HG02884 (cell line): ENCODE measurements around the gene LAMC3.

Experiments
- ATAC-seq: cut with Tn5 transposase; IDR thresholded peaks from one replicate; pipeline ENCODE4 v1.9.1; 2021; ENCODE audit warnings: mild to moderate bottlenecking, moderate library complexity; ENCODE audit not compliant: unreplicated experiment

The LAMC3 gene

DNA sequence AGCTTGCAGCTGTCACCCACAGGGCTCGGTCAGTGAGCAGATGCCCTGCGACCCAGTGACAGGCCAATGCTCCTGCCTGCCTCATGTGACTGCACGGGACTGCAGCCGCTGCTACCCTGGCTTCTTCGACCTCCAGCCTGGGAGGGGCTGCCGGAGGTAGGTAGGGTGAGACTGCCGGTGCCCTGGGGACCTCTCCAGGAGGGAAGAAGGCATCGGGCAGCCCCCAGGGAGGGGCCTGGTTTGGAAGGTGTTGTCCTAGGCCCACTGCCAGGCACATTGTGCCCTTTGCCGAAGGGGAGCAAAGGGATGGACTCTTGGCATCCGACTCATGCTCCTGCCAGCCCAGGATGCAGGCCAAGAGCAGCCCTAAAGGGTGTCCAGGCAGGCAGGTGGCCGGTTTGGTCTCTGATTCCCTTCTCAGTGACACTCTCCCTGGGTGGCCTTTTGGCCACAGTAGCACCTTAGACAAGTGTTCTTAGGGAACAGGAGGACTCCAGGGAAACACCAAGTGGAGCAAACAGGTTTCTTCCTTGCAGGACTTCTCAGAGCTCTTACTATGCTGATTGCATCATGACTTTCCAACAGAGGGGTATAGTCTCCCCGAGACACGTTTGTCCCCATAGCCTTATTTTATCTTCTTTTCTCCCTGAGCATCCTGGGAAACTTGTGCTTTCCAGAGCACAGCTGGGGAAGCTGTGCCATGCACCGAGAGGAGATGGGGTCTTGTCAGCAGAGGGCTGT lies 59.3 kb downstream of the LAMC3 start:
- ATAC-seq, result no peak

DNA sequence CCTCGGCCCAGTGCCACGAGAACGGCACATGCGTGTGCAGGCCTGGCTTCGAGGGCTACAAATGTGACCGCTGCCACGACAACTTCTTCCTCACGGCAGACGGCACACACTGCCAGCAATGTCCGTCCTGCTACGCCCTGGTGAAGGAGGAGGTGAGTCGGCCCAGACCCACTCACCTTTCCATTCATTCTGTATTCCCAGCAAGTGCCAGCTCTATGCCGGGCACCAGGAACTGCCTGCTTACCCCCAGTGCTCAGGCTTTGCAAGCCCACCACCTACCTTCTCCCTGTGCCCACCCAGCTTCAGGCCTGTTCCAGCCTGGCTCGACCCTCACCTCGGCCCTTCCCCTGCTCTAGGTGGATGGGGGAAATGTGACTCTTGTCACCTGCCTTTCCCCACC lies 60.7 kb downstream of the LAMC3 start:
- ATAC-seq, result no peak

DNA sequence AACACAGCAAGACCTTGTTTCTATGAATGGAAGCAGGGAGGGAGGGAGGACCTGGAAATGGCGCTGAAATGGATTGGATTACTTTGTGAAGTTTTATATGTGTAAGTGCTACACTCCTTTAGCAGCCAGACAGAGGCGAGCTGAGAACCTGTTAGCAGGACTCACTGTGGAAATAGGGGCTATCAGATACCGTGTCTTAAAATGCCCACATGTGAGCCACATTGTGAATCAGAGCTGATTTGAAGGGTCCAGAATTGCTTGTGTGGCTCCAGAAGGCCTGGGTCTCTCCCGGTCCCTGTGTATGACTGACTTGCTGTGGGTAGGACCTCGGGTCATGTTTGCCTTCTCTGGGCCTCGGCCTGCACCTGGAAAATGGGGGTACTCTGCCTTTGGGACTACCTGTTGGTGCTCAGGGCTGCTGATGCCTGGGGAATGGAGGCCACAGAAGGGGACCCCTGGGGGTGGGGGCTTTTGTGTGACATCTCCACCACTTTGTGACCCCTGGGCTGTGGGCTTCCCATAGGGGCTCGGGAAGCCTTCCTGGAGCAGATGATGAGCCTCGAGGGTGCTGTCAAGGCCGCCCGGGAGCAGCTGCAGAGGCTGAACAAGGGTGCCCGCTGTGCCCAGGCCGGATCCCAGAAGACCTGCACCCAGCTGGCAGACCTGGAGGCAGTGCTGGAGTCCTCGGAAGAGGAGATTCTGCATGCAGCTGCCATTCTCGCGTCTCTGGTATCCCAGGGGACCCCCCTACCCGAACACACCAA lies 63.3 kb downstream of the LAMC3 start:
- no peak for ATAC-seq

DNA sequence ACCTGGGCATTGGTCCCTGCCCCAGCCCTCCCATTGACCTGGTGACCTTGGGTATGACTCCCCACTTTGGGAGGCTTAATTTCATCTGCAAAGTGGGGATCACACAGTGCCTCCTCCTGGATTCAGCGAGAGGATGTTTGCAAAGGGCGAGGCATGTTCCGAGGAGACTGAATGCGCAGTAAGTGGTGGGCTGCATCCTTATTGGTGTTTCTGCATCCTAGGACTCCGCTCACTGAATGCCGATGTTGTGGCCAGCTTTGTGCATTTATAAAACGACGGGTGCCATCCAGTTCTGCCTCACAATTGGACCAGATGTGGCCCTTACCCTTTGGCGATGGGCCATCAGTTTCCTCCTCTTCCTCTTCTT lies 63.9 kb downstream of the LAMC3 start:
- ATAC-seq, result no peak

DNA sequence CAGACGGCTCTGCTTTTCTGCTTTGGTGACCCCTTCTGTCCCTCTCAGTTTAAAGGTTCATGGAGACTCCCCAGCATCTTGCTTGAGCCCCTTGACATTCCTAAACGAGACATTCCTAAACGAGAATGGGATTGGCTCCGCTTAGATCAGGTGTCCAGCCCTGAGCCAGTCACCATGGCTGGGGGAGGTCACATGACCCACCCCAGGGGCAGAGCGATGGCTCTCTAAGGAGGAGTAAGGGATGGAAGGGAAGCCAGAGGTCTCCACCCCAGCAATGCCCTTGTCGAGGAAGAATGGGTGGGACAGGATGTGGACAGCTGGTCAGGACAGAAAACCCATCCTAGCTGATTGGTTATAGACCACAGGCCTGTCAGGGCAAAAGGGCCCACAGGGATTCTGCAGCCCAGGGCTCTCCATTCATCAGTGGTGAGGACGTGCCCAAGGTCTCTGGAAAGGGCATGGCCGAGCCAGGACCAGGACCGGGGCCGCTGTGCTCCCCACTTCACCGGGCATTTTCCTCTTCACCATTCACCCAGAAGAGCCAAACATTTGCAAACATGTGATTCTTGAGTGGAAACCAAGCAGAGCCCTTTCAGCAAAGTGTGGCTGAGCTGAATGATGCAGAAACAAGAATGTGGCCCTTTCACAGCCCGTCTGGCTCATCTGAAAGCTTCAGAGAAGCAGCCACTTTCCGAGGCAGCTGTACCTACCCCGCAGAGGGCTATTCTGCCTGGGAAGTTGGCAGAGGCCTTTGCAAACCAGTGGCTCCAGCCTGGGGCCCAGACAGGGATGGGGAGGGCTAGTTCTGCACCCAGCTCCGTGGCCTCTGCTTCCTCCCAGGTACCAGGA lies 67.6 kb downstream of the LAMC3 start:
- no peak for ATAC-seq

DNA sequence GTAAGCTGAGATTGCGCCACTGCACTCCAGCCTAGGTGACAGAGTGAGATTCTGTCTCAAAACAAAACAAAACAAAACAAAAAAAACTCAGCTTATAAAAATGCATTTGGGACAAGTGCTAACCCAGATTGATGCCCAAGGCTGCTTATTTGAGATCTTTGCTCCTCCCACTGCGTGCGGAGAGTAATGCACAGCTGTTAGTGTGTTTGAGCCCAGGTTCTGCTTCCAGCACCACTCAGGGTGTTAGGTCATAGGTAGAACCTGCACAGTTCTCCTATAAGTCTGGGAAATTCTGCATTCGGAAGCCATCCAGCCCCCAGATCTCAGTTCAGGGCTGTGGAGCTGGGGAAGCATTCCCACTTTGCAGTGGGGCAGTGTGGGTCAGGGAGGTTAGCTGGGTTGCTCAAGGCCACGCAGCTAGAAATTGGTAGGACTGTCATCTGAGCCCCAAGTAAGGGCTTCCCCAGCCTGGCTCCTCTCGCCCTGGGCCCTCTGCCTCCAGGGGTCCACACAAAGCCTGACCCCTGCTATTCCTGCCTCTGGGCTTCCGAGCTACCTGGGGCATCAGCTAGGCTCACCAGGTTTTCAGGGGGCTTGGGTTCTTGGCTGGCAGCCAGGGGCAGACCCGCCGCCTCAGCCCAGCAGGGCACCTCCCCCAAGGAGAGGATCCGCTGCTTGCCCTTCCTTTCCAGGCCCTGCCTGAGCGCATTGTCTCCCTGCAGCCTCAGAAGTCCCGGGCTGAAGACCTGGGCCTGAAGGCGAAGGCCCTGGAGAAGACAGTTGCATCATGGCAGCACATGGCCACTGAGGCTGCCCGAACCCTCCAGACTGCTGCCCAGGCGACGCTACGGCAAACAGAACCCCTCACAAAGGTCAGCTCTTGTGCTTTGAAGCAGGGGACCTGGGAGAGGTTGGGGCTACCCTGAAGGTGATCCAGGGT lies 69.7 kb downstream of the LAMC3 start:
- no peak for ATAC-seq

DNA sequence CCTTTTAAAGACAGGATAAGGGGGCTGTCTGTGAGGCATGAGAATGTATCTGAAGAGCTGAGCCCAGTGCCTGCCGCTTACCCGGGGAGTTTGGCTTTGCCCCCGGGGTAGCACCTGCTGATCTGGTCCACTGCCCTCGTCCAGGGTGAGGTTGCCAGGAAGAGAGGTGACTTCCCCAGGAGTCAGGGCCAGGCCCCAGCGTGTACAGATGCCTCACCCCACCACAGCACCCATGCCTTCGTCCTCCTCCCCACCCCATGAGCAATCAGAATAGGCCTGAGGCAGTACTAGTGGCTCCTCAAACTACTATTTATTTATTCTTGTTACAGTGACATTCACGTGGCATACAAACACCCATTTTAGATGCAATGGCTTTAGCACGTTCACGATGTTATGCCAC lies 71.6 kb downstream of the LAMC3 start:
- no peak for ATAC-seq

DNA sequence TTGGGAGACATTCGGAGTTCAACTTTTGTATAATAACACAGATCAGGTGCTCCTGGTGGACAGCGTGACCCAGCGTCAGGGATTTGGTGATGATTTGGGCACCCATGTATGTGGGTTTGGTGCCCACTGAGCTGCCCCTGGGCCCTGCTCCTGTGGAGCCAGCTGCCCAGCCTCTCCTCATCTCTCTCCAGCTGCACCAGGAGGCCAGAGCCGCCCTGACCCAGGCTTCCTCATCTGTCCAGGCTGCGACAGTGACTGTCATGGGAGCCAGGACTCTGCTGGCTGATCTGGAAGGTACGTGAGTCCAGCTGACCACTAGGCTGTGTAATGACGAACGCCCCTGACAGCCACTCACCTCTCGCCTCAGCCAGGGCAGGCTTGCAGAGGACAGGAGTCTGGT lies 72.9 kb downstream of the LAMC3 start:
- no peak for ATAC-seq

DNA sequence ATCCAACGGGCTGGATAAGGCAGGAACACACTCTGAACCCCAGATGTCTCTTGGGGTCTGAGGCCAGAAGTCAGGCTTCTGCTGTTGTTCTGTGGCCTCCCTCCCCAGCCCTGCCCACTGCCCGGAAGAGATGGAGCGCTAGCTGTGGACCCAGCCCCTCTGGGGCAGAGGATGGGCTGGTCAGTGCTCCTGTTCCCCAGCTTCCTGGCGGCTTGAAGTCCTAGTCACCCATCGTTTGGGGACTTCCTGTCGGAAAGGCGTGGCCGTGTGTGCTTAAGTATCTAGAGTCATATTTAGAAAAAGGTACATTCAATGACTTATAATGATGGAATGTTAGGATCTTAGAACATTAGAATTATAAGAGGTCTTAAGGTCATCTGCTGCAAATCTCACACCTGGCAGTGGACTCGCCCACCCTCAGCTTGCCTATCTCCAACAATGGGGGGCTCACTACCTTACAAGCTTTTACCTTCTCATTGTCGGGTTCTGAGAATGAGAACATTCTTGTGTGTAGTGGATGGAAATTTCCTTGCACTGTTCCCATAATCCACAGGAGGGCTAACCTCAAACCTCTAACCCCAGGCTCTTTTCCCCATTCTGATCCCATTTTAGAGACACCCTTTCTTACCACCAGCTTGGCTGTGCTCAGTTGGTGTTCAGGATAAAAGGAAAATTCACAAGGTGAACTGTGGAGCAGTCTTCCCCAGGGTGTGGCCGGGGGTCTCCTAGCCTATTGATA lies 74.0 kb downstream of the LAMC3 start:
- no peak for ATAC-seq

DNA sequence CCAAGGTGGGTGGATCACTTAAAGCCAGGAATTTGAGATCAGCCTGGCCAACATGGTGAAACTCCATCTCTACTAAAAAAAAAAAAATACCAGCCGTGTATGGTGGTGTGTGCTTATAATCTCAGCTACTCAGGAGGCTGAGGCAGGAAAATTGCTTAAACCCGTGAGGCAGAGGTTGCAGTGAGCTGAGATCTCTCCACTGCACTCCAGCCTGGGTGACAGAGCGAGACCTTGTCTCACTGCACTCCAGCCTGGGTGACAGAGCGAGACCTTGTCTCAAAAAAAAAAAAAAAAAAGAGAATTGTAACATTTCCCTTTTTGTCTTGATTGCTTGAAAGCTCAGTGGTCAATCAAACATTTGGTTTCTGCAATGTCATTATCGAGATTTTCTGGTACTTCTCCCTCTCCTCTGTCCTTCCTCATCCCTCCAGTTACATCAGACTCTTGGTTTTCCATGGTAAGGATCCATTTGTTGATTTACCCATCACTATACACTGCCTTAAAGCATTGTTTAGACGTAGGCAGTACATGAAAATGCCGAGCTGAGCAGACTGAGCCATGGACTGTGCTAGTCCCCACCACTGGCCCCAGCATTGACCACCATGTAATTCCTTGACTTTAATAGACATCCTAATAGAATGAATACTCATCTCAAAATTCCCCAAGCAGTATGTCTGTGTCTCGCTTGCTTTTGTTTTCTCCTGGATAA lies 75.8 kb downstream of the LAMC3 start:
- no peak for ATAC-seq

DNA sequence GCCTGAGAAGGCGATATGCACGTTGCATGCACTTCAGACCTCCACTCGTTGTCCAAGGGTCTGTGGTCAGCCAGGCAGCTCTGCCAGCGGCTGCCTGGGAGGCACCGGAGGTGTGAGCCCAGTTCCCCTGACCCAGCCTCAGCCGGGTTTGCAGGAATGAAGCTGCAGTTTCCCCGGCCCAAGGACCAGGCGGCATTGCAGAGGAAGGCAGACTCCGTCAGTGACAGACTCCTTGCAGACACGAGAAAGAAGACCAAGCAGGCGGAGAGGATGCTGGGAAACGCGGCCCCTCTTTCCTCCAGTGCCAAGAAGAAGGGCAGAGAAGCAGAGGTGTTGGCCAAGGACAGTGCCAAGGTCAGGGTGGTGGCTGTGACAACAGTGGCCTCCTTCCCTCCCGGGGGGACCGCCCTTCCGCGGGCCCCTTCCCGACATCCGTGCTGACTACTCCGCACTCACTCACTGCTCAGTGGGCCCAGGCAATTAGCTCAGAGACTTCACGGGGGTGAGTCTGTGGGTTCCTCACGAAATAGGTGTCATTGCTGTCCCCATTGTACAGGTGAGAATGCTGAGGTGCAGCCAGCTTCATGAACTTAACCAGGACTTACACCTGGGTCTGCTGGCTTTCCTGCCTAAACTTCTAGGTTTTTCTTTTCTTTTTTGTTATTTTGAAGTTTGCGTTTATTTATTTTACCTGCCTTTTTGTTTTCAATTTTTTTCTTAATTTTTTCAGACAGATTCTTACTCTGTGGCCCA lies 76.6 kb downstream of the LAMC3 start:
- ATAC-seq, result no peak

DNA sequence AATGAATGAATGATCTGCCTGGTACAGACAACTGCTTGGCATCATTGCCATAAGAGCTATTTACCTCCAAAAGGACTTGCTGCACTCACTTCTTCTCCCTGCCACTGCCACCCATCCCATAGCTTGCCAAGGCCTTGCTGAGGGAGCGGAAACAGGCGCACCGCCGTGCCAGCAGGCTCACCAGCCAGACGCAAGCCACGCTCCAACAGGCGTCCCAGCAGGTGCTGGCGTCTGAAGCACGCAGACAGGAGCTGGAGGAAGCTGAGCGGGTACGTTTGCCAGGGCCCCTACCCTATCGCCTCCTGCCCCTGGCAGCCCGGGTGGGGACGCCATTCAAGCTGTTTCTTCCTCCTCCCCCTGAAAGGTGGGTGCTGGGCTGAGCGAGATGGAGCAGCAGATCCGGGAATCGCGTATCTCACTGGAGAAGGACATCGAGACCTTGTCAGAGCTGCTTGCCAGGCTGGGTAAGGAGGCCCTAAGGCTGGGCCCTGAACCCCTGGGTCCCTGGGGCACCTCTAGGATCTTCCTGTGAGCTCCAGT lies 78.5 kb downstream of the LAMC3 start:
- no peak for ATAC-seq

DNA sequence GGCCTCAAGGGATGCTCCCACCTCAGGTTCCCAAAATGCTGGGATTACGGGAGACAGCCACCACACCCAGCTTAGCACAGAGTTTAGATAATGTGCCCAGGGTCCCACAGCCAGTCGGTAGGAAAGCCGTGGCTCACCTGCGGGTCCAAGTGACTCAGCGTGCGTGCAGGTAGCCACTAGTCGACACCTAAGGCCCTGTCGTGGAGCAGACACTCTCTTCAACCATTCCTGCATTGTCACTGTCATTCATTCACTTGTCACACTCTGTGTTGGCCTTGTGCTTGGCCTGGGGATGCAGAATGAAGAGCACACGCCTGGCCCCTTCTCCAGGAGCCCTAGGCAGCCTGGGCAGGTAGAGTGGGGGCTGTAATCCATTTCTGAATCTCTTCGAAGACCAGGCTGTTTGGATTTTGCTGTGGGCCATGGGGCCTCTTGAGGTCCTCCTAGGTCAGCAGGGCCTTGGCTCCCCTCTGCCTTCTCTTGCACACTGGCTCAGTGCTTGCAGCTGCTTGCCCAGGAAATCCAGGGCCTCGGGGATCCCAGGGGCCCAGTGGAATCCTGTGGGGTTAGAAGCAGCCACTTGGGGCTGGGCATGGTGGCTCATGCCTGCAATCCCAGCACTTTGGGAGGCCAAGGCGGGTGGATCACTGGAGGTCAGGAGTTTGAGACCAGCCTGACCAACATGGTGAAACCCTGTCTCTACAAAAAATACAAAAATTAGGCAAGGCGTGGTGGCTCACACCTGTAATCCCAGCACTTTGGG lies 81.2 kb downstream of the LAMC3 start:
- no peak for ATAC-seq

DNA sequence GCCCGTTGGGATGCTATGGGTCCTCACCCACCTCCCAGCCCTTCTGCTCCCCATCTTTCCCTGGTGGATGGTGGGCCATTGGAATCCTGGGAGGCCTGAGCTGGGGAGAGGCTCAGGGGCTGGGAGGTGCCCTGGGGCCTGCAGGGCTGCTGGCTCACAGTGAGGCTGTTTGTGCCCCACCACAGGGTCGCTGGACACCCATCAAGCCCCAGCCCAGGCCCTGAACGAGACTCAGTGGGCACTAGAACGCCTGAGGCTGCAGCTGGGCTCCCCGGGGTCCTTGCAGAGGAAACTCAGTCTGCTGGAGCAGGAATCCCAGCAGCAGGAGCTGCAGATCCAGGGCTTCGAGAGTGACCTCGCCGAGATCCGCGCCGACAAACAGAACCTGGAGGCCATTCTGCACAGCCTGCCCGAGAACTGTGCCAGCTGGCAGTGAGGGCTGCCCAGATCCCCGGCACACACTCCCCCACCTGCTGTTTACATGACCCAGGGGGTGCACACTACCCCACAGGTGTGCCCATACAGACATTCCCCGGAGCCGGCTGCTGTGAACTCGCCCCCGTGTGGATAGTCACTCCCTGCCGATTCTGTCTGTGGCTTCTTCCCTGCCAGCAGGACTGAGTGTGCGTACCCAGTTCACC lies 82.5 kb downstream of the LAMC3 start:
- no peak for ATAC-seq

DNA sequence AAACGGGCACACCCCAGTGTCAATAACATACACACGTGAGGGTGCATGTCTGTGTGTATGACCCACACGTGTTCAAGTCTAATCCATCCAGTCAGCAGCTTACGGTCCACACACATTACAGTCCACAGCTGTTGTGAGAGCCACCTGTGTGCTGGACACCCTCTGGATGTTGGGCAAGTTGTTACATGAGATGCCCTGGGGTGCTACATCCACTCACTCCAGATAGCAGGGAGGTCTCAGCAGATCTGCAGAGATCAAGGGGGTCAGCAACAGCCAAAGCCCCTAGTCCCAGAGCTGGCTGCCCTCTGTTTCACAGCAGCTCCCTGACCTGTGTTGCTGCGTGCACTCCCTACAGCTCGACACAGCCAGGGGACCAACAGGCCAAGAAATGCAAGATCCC lies 83.1 kb downstream of the LAMC3 start:
- ATAC-seq, result no peak

DNA sequence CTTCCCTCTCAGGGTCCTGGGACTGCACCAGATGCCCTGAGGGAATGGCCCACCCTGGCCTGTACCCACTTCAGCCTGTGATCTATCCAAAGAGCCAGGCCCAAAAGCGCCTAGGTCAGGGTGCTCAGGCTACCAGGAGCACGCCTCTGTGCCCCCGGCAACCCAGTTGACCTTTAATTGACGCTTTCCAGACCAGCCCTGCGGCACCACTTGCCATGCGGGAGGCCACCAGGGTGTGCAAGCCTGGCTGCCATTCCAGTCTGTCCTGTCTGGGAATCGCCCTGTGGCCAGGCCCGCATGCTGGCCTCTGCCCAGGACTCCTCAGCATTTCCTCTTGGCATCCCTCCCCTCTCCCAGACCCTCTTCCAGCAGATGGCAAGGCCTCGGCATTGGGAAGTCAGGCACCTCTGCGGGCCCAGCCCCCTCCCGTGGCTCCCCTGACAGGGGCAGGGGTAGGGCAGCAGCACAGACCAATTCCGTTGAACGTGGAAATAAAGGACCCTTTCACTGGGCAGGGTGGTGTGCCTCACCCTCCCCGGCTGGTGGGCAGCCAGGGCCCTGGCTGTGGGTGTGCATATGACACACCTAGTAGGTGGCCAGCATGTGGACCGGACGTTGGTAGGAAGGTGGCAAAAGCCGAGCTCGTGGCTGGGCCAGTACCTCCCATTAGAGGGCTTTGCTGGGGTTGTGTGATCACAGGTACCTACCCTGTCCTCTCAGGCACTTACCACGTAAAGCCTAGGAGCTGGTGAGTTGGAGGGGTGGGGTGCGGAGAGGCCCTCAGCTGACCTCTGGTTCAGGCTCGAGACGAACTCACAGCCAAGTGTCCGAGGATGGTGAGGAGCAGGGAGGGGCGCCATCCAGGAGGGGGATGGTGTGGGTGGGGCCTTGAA lies 83.8 kb downstream of the LAMC3 start:
- no peak for ATAC-seq
